Ovary (tissue), 3 donors: Measurements from ENCODE around the gene HLX.

Experiments used
- CTCF ChIP-seq, 3 donors: fragments of 450-650 bp in 2 of 3; fragments of 200-600 bp in 1 of 3; IDR thresholded peaks; one replicate each; pipeline versions ENCODE4 v1.5.1 to v1.8.0; 2016 to 2022; ENCODE audit warnings: antibody characterized with exemption in 3 of 3, mild to moderate bottlenecking in 1 of 3
- EP300 ChIP-seq: sonication (generic); formaldehyde crosslinking; IDR thresholded peaks from one replicate; pipeline ENCODE4 v1.6.1; 2017; ENCODE audit warnings: antibody characterized with exemption
- POLR2A ChIP-seq: fragments of 450-650 bp; IDR thresholded peaks from one replicate; pipeline ENCODE4 v1.6.1; 2017; ENCODE audit warnings: antibody characterized with exemption, mild to moderate bottlenecking, moderate library complexity
- donor health status: DM: no; HTN: no; CAD: no.

GRCh38 chr1:220833436-220833835 lies 45.8 kb upstream of the HLX start:
- TF ChIP-seq POLR2A (no peak), CTCF (IDR thresholded peaks at IDR 0.05) (no peak), EP300 (no peak)
